HG02763 (cell line): ENCODE results near the gene DCP1B.

Source experiments
- ATAC-seq: cut with Tn5 transposase; IDR thresholded peaks from one replicate; pipeline ENCODE4 v1.9.1; 2021; ENCODE audit warnings: mild to moderate bottlenecking, moderate library complexity; ENCODE audit not compliant: unreplicated experiment

Gene DCP1B

GRCh38 chr12:2017546-2018337 lies 13.5 kb upstream of the DCP1B start:
- no peak for ATAC-seq

DNA sequence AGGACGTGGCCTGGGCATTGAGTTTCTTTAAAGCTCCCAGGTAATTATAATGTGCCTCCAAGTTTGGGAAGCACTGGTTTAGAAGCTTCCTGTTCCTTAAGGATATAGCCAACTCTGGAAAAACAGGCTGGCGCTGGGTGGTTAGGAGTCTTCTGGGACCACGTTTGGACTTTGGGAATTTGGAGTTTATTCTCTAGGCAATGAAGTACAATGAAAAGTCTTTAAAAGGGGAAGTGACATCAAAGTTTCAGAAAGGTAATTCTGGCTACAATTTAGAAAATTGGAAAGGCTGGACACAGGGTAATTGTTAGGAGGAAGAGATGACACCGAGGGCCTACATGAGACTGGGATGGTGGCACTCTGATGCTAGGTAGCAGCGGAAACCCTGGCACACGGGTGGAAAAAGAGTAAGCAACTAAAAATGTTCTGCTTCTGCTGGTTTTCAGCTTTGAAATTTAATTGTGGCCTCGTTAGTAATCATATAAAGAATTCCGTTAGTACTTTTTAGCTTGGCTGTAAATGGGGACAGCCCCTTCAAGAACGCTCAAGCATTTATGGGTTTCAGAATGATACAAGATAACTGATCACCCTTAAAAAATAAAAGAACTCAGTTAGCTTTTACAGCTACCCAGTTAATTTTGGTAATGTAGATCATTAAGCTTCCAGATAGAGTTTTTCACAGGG lies 12.7 kb upstream of the DCP1B start:
- no peak for ATAC-seq

DNA sequence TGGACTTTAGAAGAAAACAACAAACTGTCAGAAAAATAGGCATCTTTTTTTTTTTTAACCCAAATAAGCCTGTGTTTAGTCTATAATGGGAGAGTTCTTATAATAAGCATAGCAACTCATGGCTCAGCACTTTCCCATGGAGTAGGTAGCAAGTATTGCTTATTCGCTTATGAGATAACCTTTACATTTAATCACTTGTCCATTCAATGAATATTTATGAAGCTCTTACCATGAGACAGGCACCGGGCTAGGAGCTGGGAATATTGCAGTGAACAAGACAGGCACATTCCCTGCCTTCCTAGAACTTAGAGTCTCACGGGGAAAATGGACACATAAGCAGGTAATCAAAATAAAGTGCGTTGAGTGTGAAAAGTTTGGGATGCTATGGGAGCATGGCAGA lies 10.0 kb upstream of the DCP1B start:
- no peak for ATAC-seq

DNA sequence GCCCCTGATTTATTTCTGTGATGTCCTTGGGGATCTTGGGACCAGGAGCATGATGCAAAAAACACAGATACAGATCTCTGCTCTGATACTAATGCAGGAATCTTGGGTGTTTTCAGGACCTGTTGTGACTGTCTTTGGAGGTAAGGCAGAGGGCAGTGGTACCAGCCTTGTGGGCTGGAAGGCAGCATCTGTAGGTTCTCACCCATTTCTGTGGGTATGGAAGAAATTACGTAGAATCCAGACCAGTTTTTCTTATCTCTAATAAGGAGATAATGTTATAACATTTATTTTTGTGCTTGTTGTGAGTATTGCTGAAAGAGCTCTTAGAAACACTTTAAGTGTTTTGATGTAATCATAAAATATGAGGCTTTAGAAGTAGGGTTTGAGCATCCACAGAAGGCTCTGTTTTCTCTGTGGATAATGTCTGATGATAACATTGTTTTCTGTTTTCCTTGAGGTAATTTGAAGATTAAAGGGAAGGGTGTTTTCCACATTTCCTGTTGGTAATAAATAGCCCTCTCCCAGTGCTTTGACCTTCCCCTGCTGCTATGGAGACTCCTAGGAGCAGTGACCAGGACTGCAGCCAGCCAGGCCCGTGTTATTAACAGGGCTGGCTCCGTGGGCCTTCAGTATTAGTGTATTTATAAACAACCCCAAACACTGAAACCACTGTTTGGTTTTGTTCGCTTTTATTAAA lies 9.4 kb upstream of the DCP1B start:
- ATAC-seq = no peak

- no peak for ATAC-seq
Observed at GRCh38 chr12:2013086-2013485, 8.8 kb upstream of the DCP1B start.

DNA sequence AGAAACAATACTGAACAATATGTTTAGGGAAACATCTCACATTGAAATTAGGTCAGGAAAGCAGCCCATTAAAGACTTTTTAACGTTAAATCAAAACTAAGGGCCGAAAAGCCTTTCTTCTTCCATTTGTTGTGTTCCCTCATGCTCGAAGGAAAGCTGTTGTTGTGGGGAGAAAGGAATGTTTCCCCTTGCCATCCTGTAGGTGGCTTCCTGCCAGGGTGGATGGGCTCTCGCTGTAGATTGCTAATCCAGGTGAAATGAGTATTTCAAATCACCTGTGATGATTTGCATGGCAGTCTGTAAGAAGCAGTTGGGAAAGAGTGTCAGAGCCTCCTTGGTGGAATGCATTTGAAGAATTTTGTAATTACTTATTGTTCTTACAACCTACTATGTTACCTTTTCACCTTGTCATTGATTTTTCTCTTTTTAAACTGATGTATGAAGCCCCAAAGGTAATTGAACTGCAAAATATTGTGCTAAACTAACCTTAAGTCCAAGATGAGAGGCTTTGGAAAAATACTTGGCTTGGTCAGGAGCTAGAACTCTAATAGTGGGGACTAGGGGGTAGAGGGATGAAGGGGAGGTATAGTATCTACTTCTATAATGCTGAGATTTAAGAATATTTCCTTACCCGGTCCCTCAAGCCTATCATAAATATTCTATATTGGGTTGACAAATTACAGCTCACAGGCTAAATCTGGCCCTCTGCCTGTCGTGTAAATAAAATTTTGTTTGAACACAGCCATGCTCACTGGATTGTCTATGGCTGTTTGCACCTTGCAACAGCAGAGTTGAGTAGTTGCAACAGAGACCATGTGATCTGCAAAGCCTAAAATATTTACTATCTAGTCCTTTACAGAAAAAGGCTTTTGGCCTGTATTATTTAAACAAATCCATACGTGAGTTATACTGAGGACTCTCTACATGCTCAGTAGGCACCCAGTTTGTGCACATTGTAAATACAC lies 7.7 kb upstream of the DCP1B start:
- ATAC-seq = no peak

- no peak for ATAC-seq
Observed at GRCh38 chr12:2009623-2010022, 5.4 kb upstream of the DCP1B start.

- no peak for ATAC-seq
Observed at GRCh38 chr12:2008677-2009076, 4.4 kb upstream of the DCP1B start.

DNA sequence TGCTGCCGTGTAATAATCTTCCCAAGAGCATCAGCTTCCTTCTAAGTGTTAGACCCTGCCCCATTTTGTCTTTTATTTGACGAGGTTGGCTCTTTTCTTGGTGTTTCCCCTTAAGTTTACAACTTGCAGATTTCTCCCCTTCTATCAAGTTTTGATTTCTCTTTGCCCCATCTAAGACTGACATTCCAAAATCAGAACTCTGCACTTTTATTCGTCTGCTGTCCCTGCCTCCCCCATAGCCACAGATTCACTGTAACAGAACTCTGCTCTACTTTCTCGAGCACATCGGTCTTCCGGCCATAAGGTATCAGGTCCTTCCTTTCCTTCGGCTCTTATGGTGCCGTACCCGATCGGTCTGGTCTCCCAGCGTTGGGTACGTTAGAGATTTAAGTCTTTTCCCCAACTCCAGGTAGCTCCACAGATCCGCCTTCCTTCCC lies 563 bp downstream of the DCP1B start:
- peak; percentile 6 for ATAC-seq

DNA sequence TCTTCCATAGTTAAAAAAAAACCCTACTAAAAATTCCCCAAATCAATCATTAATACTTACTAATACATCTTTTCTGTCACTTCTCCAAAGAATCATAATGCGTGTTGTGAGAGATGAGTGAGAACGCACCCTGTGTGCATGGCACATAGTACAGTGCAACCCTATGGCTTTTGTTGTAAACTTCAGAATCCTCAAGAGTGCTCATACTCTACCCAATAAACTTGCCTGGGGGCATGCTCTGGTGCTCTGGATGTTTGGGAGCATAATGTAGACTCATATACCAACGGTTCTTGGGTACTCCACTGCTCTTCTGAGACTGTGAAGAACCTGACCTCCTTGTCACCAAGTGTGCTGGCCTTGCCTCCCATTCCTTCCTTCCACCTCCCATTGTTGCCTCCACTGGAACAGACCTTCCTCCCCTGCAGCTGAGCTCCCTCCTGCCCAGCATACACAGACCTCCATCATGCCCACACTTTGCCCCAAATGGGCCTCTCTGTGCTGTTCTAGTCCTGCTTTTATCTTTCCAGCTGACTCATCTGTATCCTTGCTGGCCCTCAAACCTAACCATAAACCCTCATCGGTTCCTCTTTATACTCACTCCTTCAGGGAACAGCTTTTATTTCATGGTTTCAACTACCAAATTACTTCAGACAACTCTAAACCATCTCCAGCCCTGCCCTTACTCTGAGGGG lies 8.9 kb downstream of the DCP1B start:
- no peak for ATAC-seq

DNA sequence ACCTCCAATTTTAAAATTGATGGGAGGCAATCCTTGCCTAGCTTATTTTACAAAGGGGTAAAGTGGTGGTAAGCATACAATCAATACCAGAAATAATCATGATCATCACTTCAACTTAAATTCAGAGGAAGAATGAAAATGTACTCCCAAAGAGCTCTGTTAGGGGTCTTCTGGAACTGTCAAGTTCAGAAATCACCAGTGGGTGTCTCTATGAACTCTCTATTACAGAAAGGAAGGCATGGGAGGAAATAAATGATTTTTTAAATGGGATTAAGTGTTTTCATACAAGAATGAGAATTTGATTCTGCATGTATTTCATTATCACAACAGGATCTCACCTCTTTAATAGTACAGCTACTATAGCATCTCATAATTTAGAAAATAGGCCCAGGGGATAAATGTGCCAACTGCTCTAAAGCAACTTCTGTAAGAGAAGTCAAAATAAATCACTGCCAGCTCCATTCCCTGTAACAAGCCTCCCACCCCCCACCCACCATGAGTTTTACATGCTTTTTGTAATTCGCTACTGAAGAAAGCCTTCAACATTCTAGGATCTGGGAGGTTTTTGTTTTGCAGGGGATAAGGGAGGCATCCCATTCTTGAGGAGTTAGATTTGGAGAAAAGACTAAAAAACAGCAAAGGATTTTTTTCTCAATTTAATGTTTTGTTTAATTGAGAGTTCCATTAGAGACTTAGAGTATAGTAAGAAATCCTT lies 9.7 kb downstream of the DCP1B start:
- no peak for ATAC-seq

DNA sequence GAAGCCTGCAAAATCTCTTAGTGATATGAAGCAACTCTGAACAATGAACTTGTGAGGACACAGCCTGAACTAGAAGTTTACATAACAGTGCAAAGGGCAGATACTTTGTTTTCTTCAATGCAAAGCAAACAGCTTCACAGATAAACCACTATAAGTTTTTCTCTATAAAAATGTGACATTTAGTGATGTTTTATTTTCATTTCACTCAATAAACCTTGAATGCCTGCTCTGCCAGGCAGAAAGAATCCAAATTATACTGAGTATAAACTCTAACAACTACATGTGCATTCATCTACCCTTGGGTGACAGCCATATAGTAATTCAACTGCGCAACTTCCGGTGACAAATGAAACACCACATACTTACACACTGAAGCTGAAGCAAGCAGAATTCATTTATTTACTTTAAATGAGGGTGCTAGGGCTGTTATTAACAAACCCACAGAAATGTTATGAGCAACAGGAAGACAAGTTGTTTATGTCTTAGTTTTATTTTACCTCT lies 10.3 kb downstream of the DCP1B start:
- ATAC-seq = no peak

- ATAC-seq = no peak
Observed at GRCh38 chr12:1993341-1993740, 10.9 kb downstream of the DCP1B start.

- no peak for ATAC-seq
Observed at GRCh38 chr12:1992732-1993131, 11.5 kb downstream of the DCP1B start.

DNA sequence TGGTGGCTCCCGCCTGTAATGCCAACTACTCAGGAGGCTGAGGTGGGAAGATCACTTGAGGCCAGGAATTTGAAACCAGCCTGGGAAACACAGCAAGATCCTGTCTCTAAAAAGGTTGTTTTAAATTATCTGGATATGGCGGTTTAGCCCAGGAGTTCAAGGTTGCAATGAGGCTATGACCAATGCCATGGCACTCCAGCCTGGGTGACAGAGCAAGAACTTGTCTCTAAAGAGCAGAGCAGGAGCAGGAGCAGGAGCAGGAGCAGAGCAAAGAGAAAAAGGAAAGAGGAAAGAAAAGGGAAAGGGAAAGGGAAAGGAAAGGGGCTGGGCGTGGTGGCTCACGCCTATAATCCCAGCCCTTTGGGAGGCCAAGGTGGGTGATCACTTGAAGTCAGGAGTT lies 15.1 kb downstream of the DCP1B start:
- no peak for ATAC-seq

DNA sequence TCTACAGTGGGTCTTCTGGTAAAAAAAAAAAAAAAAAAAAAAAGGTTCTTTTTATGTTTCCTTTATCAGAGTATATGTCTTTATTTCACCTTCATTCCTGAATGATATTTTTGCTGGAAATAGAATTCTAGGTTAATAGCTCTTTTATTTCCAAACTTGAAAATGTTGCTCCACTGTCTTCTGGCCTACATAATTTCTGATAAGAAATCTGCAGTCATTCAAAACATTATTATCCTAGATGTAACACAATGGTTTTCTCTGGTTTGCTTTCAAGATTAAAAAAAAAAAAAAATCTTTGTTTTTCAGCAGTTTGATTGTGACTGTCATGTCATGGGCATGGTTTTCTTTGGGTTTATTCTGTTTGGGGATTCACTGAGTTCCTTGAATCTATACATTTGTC lies 19.5 kb downstream of the DCP1B start:
- ATAC-seq = no peak

- ATAC-seq = no peak
Observed at GRCh38 chr12:1980282-1980681, 24.0 kb downstream of the DCP1B start.

DNA sequence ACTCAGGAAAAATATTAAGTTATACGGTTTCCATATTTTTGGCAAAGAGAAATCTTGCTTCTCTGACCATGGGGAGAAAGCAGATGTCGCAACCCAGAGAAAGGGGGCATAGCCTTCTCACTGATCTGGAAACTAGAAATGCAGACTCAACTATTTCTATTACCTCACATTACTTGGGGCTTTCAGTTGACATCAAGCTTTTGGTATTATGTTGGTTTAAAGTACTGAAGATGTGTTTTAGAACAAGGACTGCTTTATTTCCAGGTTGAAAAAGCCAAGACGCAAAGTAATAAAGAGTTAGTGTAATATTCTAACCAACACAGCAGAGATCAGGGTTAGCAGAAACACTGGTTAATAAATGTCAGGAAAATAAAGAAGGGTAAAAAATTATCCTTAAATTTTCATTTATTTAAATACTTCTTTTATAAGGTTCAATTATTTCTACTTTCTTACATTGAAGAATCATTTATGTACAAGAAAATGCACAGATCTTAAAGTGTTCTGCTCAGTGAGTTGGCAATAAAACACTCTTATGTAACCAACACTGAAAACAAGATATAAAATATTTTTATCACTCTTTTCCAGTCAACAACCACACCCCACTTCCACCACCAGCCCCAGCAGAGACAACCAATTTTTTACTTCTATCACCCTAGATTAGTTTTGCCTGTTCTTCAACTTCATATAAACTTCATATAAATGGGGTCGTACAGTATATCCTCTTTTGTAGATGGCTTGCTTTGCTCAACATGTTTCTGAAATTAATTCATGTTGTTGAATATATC lies 26.0 kb downstream of the DCP1B start:
- ATAC-seq = no peak

GRCh38 chr12:1977588-1977987 lies 26.7 kb downstream of the DCP1B start:
- ATAC-seq = no peak
